ENCODE data around the gene DENND5A. TPM values are rescaled to one million over a fixed set of nuclear protein-coding genes. Genes with fewer than 3 reads are reported as not detected.

The DENND5A gene
- total RNA-seq, 1 experiment from 2014 or later = 58.0 TPM

DNA sequence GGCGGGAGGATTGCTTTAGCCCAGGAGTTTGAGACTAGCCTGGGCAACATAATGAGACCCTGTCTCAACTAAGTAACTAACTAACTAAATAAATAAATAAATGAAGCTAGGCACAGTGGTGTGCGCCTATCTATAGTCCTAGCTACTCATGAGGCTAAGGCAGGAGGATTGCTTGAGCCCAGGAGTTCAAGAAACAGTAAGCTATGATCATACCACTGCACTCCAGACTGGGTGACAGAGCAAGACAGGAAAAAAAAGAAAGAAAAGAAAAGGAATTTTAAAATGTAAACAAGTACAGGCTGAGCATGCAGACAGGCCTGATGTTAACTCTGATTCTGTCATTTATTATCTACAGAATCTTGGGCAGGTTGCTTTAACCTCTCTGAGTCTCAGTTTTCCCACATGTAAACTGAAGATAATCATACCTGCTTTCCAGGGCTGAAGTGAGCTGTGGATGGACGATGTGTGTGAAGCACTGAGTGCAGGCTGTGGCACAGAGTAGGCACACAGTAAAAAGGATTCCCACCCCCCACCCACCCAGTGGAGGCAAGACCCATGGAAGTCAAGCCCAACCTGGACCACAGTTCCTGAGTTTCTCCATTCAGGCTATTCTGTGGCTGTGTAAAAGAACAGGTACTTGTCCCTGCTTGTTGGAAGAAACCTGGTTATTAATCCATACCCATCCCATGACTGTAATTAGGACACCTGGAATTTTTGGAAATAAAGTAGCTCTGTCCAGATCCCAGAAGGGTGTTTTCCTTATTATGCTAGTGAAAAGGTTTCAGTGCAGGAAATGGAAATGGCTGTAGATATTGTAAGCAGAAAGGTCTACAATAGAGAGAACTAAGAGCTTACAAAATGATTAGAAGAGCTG lies 155.1 kb downstream of the DENND5A start:
- CTCF ChIA-PET = interaction anchor here (0.6 to 0.8 kb wide), 2 partner anchors 21 to 28 kb away, joined by 3 read pairs; no protein-coding TSS in a partner anchor

DNA sequence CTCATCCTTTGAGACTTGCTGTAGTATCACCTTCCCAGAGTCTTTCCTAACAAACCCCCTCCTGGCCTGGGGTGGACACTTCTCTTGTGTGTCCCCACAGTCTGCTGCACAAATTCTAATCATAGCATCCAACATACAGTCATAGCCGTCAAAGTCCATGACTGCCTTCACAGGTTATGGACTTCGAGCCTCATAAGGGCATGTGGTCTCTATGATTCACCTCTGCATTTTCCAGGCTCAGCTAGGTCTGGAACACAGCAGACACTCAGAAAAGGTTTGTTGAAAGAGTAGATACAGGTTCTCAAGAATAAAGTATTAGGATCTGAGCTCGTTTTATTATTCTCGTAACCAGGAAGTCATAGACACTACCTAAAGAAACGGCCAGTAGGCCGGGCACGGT lies 160.6 kb downstream of the DENND5A start:
- Mint-ChIP-seq H3K9me3 (ENCODE audit: unreplicated experiment) (peaks cover 11% of the 10 kb centered on the region), H3K36me3 (ENCODE audit: insufficient read depth, unreplicated experiment) (no peaks in the 10 kb centered on the region), H3K4me3 (ENCODE audit: unreplicated experiment) (no peak overlapping the region), H3K27ac (ENCODE audit: unreplicated experiment) (peak overlapping the region; percentile 33), H3K27me3 (ENCODE audit: insufficient read depth, unreplicated experiment) (no peaks in the 10 kb centered on the region), H3K4me1 (ENCODE audit: low read depth, unreplicated experiment) (peaks cover 6% of the 10 kb centered on the region)
- H3K4me1 ChIP-seq = peaks cover 10% of the 10 kb centered on the region; the same call in 1 of the 2 replicates
- H3K27me3 ChIP-seq (replicated peaks; ENCODE audit: control insufficient read depth, insufficient read depth, low read length) = no peaks in the 10 kb centered on the region
- H3K4me3 ChIP-seq (ENCODE audit: low read depth, low read length) = no peak overlapping the region
- CTCF ChIA-PET = interaction anchor here (1.9 kb wide), 1 partner anchor 33 kb away, joined by 9 read pairs; no protein-coding TSS in a partner anchor
- TF ChIP-seq, protein P1, sequence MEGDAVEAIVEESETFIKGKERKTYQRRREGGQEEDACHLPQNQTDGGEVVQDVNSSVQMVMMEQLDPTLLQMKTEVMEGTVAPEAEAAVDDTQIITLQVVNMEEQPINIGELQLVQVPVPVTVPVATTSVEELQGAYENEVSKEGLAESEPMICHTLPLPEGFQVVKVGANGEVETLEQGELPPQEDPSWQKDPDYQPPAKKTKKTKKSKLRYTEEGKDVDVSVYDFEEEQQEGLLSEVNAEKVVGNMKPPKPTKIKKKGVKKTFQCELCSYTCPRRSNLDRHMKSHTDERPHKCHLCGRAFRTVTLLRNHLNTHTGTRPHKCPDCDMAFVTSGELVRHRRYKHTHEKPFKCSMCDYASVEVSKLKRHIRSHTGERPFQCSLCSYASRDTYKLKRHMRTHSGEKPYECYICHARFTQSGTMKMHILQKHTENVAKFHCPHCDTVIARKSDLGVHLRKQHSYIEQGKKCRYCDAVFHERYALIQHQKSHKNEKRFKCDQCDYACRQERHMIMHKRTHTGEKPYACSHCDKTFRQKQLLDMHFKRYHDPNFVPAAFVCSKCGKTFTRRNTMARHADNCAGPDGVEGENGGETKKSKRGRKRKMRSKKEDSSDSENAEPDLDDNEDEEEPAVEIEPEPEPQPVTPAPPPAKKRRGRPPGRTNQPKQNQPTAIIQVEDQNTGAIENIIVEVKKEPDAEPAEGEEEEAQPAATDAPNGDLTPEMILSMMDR (IDR thresholded peaks at IDR 0.05; ENCODE audit: insufficient read depth in 1 of 2, low read depth in 1 of 2, low read length in 1 of 2, severe bottlenecking in 1 of 2, unreplicated experiment in 1 of 2) = no peak
- no peak for DNase-seq
- no peaks in the 10 kb centered on the region for H3K36me3 ChIP-seq (ENCODE audit: control insufficient read depth, insufficient read depth, low read length)
- no TSS peak for BruUV-seq (replicated peaks)
- H3K9me3 ChIP-seq = no peaks in the 10 kb centered on the region; the same call in 1 of the 2 replicates
- POLR2A ChIA-PET = no interaction called here
- intact Hi-C loops (cut with micrococcal nuclease; ENCODE audit: unreplicated experiment) = no loop called here

More for the DNA sequence above, 155.1 kb downstream of the DENND5A start:
- Histone ChIP-seq H3K4me1 (no peaks in the 10 kb centered on the region; the same call in 1 of the 2 replicates), H3K27me3 (replicated peaks; ENCODE audit: control insufficient read depth, insufficient read depth, low read length) (no peaks in the 10 kb centered on the region), H3K9me3 (peaks cover 17% of the 10 kb centered on the region), H3K4me3 (ENCODE audit: low read depth, low read length) (no peak overlapping the region), H3K36me3 (ENCODE audit: control insufficient read depth, insufficient read depth, low read length) (no peaks in the 10 kb centered on the region)
- intact Hi-C loops (cut with micrococcal nuclease; ENCODE audit: unreplicated experiment) = no loop called here
- Mint-ChIP-seq H3K36me3 (ENCODE audit: insufficient read depth, unreplicated experiment) (no peaks in the 10 kb centered on the region), H3K27me3 (ENCODE audit: insufficient read depth, unreplicated experiment) (no peaks in the 10 kb centered on the region), H3K27ac (ENCODE audit: unreplicated experiment) (no peak overlapping the region), H3K4me3 (ENCODE audit: unreplicated experiment) (no peak overlapping the region), H3K9me3 (ENCODE audit: unreplicated experiment) (peaks cover 30% of the 10 kb centered on the region), H3K4me1 (ENCODE audit: low read depth, unreplicated experiment) (no peaks in the 10 kb centered on the region)
- POLR2A ChIA-PET = interaction anchor here (0.8 kb wide), 1 partner anchor 69 kb away, joined by 3 read pairs; no protein-coding TSS in a partner anchor
- BruUV-seq (replicated peaks) = no TSS peak
- DNase-seq = no peak
- TF ChIP-seq, protein P1 (IDR thresholded peaks at IDR 0.05; ENCODE audit: insufficient read depth in 1 of 2, low read depth in 1 of 2, low read length in 1 of 2, severe bottlenecking in 1 of 2, unreplicated experiment in 1 of 2) = no peak

DNA sequence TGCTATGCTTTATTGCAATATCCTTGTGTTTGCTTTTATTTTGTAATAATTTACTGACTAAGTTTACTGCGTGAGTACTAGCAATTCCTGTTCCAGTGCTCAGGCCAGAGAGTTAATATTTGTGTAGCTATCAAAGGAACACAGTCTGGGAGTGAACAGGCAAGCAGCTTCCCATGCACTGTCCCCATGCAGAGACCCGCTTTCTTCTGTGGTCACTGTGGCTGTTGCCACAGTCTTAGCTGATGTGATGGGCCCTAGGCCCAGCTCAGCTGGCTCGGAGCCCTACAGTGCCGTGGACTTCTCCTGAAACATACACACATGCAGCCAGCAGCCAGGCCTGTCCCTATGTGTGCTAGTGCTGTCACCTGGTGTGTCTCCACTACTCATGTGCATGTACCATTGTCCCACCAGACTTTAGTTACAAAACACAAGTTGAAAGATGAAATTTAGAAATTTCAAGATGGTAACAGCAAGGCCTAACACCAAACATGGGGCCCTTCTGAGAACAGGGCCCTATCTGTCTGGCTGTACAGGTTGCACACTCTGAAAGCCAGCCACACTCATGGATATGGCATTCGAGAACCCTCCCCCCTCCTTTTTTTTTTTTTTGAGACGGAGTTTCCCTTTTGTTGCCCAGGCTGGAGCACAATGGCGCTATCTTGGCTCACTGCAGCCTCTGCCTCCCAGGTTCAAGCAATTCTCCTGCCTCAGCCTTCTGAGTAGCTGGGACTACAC lies 161.4 kb downstream of the DENND5A start:
- Histone ChIP-seq H3K4me1 (peaks cover 10% of the 10 kb centered on the region; the same call in 1 of the 2 replicates), H3K27me3 (replicated peaks; ENCODE audit: control insufficient read depth, insufficient read depth, low read length) (no peaks in the 10 kb centered on the region), H3K9me3 (no peaks in the 10 kb centered on the region; the same call in 1 of the 2 replicates), H3K4me3 (ENCODE audit: low read depth, low read length) (no peak overlapping the region), H3K36me3 (ENCODE audit: control insufficient read depth, insufficient read depth, low read length) (no peaks in the 10 kb centered on the region)
- H3K27me3 Mint-ChIP-seq (ENCODE audit: insufficient read depth, unreplicated experiment) = no peaks in the 10 kb centered on the region
- no peak overlapping the region for H3K27ac Mint-ChIP-seq (ENCODE audit: unreplicated experiment)
- intact Hi-C loops (cut with micrococcal nuclease; ENCODE audit: unreplicated experiment) = no loop called here
- peaks cover 6% of the 10 kb centered on the region for H3K4me1 Mint-ChIP-seq (ENCODE audit: low read depth, unreplicated experiment)
- no peak overlapping the region for H3K4me3 Mint-ChIP-seq (ENCODE audit: unreplicated experiment)
- TF ChIP-seq, protein P1 (IDR thresholded peaks at IDR 0.05; ENCODE audit: insufficient read depth in 1 of 2, low read depth in 1 of 2, low read length in 1 of 2, severe bottlenecking in 1 of 2, unreplicated experiment in 1 of 2) = no peak
- ChIA-PET CTCF (interaction anchor here (0.6 to 1.9 kb wide), 3 partner anchors 34 to 233 kb away, joined by 6 to 9 read pairs (median 8); no protein-coding TSS in a partner anchor), POLR2A (no interaction called here)
- no peaks in the 10 kb centered on the region for H3K36me3 Mint-ChIP-seq (ENCODE audit: insufficient read depth, unreplicated experiment)
- DNase-seq = peak in 1 of 2 experiments; percentile 39
- peaks cover 11% of the 10 kb centered on the region for H3K9me3 Mint-ChIP-seq (ENCODE audit: unreplicated experiment)
- no TSS peak for BruUV-seq (replicated peaks)

All from Caco-2 (cell line).